ENCODE data around the gene INPP5D. TPM values are rescaled to one million over a fixed set of nuclear protein-coding genes. Genes with fewer than 3 reads are reported as not detected.

The INPP5D gene
- polyA plus RNA-seq, 2 of the 4 experiments (the other 2 are of a cell fraction): 0.26 to 0.53 TPM

- FAIRE-seq (no peak), DNase-seq (ENCODE audit: low read depth in 1 of 2, low spot score in 1 of 2) (no peak), ATAC-seq (no peak)
- Histone ChIP-seq H3K4me3 (no peak overlapping the region), H3K27ac (peak overlapping the region in 1 of 2 experiments; percentile 47; a peak in 3 of 6 replicates), H3K4me1 (peaks cover 39% of the 10 kb centered on the region), H3K9me3 (no peaks in the 10 kb centered on the region), H3K4me2 (no peak overlapping the region)
- TF ChIP-seq ZC3H11A (IDR thresholded peaks at IDR 0.05) (no peak), POLR2A (IDR thresholded peaks at IDR 0.05; ENCODE audit: low read length) (no peak), EP300 (IDR thresholded peaks at IDR 0.05) (no peak), HOXB13 (CRISPR knock-in tag; IDR thresholded peaks at IDR 0.05; ENCODE audit: low read depth) (no peak), MAX (IDR thresholded peaks at IDR 0.05) (no peak), RFX5 (IDR thresholded peaks at IDR 0.05) (no peak), FOSL2 (IDR thresholded peaks at IDR 0.05) (no peak), FOSL2 (CRISPR knock-in tag; IDR thresholded peaks at IDR 0.05) (no peak), CBX8 (IDR thresholded peaks at IDR 0.05) (no peak), HOXA7 (CRISPR knock-in tag; IDR thresholded peaks at IDR 0.05) (no peak), CEBPB (IDR thresholded peaks at IDR 0.05) (no peak), REST (IDR thresholded peaks at IDR 0.05) (no peak), PBX3 (IDR thresholded peaks at IDR 0.05) (no peak), TFCP2L1 (CRISPR knock-in tag; IDR thresholded peaks at IDR 0.05) (no peak), E2F6 (IDR thresholded peaks at IDR 0.05; ENCODE audit: borderline replicate concordance, low read depth) (no peak)
- ChIA-PET POLR2A (no interaction called here), CTCF (interaction anchor here (0.9 to 1.3 kb wide), 3 partner anchors 113 to 263 kb away, joined by 3 to 4 read pairs (median 3); no protein-coding TSS in a partner anchor)
- WGBS (ENCODE audit: missing lambda C conversion rate): 86% methylated on average over 4 of the region's 4 CpGs
Measured at GRCh38 chr2:233243348-233243747, 183.2 kb downstream of the INPP5D start.

- ChIA-PET POLR2A (interaction anchor here (0.5 kb wide), 1 partner anchor 35 kb away, joined by 3 read pairs; no protein-coding TSS in a partner anchor), CTCF (interaction anchor here (0.8 to 1.6 kb wide), 4 partner anchors 9 to 391 kb away, joined by 3 to 5 read pairs (median 4); no protein-coding TSS in a partner anchor)
- peak in 1 of 2 experiments; percentile 11; a peak in 1 of 6 replicates for ATAC-seq
- no peaks in the 10 kb centered on the region for H3K9me3 ChIP-seq
- no peak for FAIRE-seq
- H3K27ac ChIP-seq: peak overlapping the region; percentile 35 to 78; a peak in 5 of 6 replicates
- H3K4me2 ChIP-seq: peak overlapping the region; percentile 30
- no peak overlapping the region for H3K4me3 ChIP-seq
- TF ChIP-seq ATOH8 (CRISPR knock-in tag; IDR thresholded peaks at IDR 0.05; ENCODE audit: low read depth) (no peak), SREBF2 (IDR thresholded peaks at IDR 0.05) (no peak), POLR2AphosphoS2 (conservative IDR thresholded peaks at IDR 0.05; ENCODE audit: low read length) (no peak), JUNB (IDR thresholded peaks at IDR 0.05) (peak; percentile 21; the same call in 1 of the 2 replicates), CEBPB (IDR thresholded peaks at IDR 0.05) (0 out of 4 replicates have a peak, but pooled peaks of 1 of the 2 experiments have one; percentile 14)
- peaks cover 41% of the 10 kb centered on the region for H3K4me1 ChIP-seq
- 0% methylated on average over 5 of the region's 5 CpGs for WGBS (ENCODE audit: missing lambda C conversion rate)
- DNase-seq (ENCODE audit: low read depth in 1 of 2, low spot score in 1 of 2): peak in 1 of 2 experiments; percentile 37
Measured at GRCh38 chr2:233244818-233245217, 184.7 kb downstream of the INPP5D start.

Data from A549 (cell line).